ENCODE data around the gene UNK. TPM values are rescaled to one million over a fixed set of nuclear protein-coding genes. Genes with fewer than 3 reads are reported as not detected.

Gene UNK
- total and polyA plus RNA-seq, 4 donors = 4.0 to 16.4 (median 8.9) TPM

DNA sequence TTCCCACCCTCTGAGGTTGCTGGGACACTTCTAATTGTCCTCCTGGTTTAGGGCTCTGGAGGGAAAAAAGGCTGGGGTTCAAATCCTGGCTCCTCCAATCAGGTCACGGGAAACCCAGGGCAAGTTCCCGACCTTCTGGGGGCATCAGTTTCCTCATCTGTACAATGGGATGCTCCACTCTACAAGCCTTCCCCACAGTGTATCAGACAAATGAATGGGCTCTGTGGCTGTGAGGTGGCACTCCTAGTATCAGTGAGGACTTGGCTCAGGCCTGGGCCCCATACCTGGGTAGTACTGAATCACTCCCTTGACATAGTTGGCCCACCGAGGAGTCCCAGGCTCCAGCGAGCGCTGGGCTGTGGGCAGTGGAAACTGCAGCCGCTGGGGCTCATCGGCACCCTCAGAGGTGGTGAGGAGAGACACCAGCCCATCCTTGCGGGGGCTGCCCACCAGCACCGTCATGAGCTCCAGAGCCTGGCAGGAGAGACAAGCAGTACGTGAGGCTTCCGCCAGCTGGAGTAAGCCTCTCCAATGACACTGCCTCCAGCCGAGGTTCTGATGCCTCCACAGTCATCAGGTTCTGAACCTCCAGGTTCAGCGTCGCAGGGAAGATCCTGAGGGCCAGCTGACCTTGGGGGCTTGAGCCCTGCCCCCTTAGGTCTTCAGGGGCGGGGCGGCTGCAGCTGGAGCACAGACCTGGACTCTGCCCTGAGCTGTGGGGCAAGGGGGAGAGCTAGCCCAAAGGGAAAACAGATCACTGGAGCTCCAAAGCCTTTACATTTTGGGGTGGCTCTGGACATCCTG is 20.8 kb upstream of the UNK start:
- peaks cover 10 to 28% (median 20%) of the 10 kb centered on the region in 4 donors for H3K4me1 ChIP-seq (ENCODE audit: control insufficient read depth in 4 of 4, insufficient read depth in 4 of 4, low read length in 3 of 4)
- peaks cover 0 to 5% (median 0%) of the 10 kb centered on the region in 4 donors for H3K36me3 ChIP-seq (ENCODE audit: control insufficient read depth in 4 of 4, insufficient read depth in 3 of 4, low read depth in 1 of 4, low read length in 3 of 4)
- no peaks in the 10 kb centered on the region for H3K27me3 ChIP-seq (ENCODE audit: control insufficient read depth in 4 of 4, insufficient read depth in 4 of 4, low read length in 3 of 4)
- no peaks in the 10 kb centered on the region for H3K9me3 ChIP-seq (ENCODE audit: control insufficient read depth in 4 of 4, low read length in 3 of 4)
- H3K4me3 ChIP-seq (ENCODE audit: low read depth in 1 of 3, low read length in 3 of 3) = peak overlapping the region; percentile 80 to 89 (median 89)
- H3K9ac ChIP-seq (ENCODE audit: low read depth in 1 of 2, low read length in 2 of 2) = peak overlapping the region; percentile 35 to 66
- H3K27ac ChIP-seq (ENCODE audit: low read depth in 1 of 2, low read length in 2 of 2) = peak overlapping the region; percentile 76 to 95
- WGBS = 62% methylated on average over 16 of the region's 16 CpGs
- no peak for DNase-seq (ENCODE audit: low spot score)
- no peak for TF ChIP-seq EGR1 (IDR thresholded peaks at IDR 0.05; ENCODE audit: low read depth in 2 of 2)
- TF ChIP-seq, protein P1, sequence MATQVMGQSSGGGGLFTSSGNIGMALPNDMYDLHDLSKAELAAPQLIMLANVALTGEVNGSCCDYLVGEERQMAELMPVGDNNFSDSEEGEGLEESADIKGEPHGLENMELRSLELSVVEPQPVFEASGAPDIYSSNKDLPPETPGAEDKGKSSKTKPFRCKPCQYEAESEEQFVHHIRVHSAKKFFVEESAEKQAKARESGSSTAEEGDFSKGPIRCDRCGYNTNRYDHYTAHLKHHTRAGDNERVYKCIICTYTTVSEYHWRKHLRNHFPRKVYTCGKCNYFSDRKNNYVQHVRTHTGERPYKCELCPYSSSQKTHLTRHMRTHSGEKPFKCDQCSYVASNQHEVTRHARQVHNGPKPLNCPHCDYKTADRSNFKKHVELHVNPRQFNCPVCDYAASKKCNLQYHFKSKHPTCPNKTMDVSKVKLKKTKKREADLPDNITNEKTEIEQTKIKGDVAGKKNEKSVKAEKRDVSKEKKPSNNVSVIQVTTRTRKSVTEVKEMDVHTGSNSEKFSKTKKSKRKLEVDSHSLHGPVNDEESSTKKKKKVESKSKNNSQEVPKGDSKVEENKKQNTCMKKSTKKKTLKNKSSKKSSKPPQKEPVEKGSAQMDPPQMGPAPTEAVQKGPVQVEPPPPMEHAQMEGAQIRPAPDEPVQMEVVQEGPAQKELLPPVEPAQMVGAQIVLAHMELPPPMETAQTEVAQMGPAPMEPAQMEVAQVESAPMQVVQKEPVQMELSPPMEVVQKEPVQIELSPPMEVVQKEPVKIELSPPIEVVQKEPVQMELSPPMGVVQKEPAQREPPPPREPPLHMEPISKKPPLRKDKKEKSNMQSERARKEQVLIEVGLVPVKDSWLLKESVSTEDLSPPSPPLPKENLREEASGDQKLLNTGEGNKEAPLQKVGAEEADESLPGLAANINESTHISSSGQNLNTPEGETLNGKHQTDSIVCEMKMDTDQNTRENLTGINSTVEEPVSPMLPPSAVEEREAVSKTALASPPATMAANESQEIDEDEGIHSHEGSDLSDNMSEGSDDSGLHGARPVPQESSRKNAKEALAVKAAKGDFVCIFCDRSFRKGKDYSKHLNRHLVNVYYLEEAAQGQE (IDR thresholded peaks at IDR 0.05) = no peak
- no peak for TF ChIP-seq YY1 (IDR thresholded peaks at IDR 0.05)
- TF ChIP-seq, protein P2, sequence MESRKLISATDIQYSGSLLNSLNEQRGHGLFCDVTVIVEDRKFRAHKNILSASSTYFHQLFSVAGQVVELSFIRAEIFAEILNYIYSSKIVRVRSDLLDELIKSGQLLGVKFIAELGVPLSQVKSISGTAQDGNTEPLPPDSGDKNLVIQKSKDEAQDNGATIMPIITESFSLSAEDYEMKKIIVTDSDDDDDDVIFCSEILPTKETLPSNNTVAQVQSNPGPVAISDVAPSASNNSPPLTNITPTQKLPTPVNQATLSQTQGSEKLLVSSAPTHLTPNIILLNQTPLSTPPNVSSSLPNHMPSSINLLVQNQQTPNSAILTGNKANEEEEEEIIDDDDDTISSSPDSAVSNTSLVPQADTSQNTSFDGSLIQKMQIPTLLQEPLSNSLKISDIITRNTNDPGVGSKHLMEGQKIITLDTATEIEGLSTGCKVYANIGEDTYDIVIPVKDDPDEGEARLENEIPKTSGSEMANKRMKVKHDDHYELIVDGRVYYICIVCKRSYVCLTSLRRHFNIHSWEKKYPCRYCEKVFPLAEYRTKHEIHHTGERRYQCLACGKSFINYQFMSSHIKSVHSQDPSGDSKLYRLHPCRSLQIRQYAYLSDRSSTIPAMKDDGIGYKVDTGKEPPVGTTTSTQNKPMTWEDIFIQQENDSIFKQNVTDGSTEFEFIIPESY (IDR thresholded peaks at IDR 0.05) = no peak
- TF ChIP-seq, protein P3, sequence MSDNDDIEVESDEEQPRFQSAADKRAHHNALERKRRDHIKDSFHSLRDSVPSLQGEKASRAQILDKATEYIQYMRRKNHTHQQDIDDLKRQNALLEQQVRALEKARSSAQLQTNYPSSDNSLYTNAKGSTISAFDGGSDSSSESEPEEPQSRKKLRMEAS (IDR thresholded peaks at IDR 0.05) = no peak
- peak; percentile 76 to 92 for TF ChIP-seq HNF4A (conservative IDR thresholded peaks at IDR 0.05)
- TF ChIP-seq RXRA (IDR thresholded peaks at IDR 0.05) = peak in 1 of 2 donors; percentile 40
- TF ChIP-seq RAD21 (IDR thresholded peaks at IDR 0.05) = peak in 1 of 2 donors; percentile 5
- TF ChIP-seq HNF4G (IDR thresholded peaks at IDR 0.05) = peak; percentile 67
- TF ChIP-seq SP1 (IDR thresholded peaks at IDR 0.05) = peak; percentile 53

DNA sequence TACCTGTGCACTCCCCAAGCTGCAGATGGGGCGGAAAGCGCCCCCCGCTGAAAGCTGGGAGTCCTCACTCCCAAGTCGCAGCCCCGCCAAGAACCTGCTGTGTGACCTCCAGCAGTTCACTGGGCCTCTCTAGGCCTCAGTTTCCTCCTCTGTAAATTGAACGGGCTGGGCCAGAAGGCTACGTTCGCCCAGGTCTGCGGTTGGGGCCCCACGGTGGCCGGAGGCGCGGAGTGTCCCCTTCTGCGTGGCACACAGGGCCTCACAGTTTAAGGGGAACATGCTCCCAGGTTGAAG is 20.2 kb upstream of the UNK start:
- H3K27ac ChIP-seq (ENCODE audit: low read depth in 1 of 2, low read length in 2 of 2) = peak overlapping the region; percentile 76 to 95
- peak overlapping the region; percentile 80 to 89 (median 89) for H3K4me3 ChIP-seq (ENCODE audit: low read depth in 1 of 3, low read length in 3 of 3)
- peak overlapping the region; percentile 35 to 66 for H3K9ac ChIP-seq (ENCODE audit: low read depth in 1 of 2, low read length in 2 of 2)
- H3K27me3 ChIP-seq (ENCODE audit: control insufficient read depth in 4 of 4, insufficient read depth in 4 of 4, low read length in 3 of 4) = no peaks in the 10 kb centered on the region
- 8% methylated on average over 14 of the region's 14 CpGs for whole genome bisulfite sequencing
- H3K36me3 ChIP-seq (ENCODE audit: control insufficient read depth in 4 of 4, insufficient read depth in 3 of 4, low read depth in 1 of 4, low read length in 3 of 4) = peaks cover 0 to 5% (median 0%) of the 10 kb centered on the region in 4 donors
- peaks cover 10 to 29% (median 22%) of the 10 kb centered on the region in 4 donors for H3K4me1 ChIP-seq (ENCODE audit: control insufficient read depth in 4 of 4, insufficient read depth in 4 of 4, low read length in 3 of 4)
- H3K9me3 ChIP-seq (ENCODE audit: control insufficient read depth in 4 of 4, low read length in 3 of 4) = no peaks in the 10 kb centered on the region
- DNase-seq (ENCODE audit: low spot score) = no peak
- TF ChIP-seq FOXA1 (IDR thresholded peaks at IDR 0.05) = no peak
- TF ChIP-seq, protein P2 (IDR thresholded peaks at IDR 0.05) = no peak
- TF ChIP-seq YY1 (IDR thresholded peaks at IDR 0.05) = no peak
- peak in 1 of 2 donors; percentile 40 for TF ChIP-seq HNF4A (conservative IDR thresholded peaks at IDR 0.05)
